ENCODE measurements around the gene CDC42BPB. TPM values are rescaled to one million over a fixed set of nuclear protein-coding genes. Genes with fewer than 3 reads are reported as not detected.
"Not testable (repeated sequence)": the region's sequence is repeated elsewhere in the genome, so short reads cannot be mapped to it uniquely, and the experiment has no call there.

The CDC42BPB gene
- total RNA-seq, 1 experiment from 2014 or later = 56.1 TPM

DNA sequence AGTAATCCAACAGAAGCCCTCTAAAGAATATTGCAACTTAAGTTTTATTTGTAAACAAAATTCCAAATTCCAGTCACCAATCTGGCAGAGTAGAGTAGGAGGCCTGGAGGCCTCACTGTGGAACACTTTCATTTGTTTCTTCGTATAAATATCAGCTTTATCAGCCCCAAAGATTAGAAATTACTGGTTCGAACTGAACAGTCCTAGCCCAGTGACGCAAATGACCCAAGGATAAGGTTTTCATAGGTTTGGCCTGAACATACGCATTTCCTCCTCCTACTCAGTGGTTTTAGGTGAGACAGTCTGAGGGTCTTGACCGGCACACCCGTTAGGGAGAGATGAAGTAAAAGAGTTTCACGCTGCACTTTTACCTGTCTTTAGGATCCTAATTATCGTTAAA, 1.7 kb downstream of the CDC42BPB start:
- no peak for DNase-seq
- Histone ChIP-seq H3K36me3 (replicated peaks; ENCODE audit: control insufficient read depth, insufficient read depth, low read length) (no peaks in the 10 kb centered on the region), H3K27me3 (ENCODE audit: control insufficient read depth, insufficient read depth, low read length) (no peaks in the 10 kb centered on the region), H3K4me3 (ENCODE audit: insufficient read depth, low read depth, low read length) (no peak overlapping the region)

DNA sequence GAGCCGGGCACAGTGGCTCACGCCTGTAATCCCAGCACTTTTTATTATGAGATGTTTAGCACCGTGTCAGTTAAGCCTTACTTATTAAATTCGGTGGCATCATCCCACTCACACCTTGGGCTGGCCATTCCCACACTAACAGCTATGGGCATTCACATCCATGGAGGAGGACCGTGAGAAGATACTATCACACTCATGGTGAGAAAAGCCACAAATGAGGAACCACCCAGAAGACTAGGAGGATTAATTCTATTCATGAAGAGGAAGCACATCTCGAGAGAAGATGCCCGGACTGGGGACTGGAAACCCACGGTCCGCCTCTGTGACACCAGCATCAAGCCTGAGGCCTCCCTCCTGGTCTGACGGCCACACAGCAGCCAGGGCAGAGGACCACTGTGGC, 4.9 kb downstream of the CDC42BPB start:
- H3K27me3 ChIP-seq (ENCODE audit: control insufficient read depth, insufficient read depth, low read length) = no peaks in the 10 kb centered on the region
- H3K4me3 ChIP-seq (ENCODE audit: insufficient read depth, low read depth, low read length) = no peak overlapping the region
- DNase-seq = no peak
- H3K36me3 ChIP-seq (replicated peaks; ENCODE audit: control insufficient read depth, insufficient read depth, low read length) = no peaks in the 10 kb centered on the region

- H3K36me3 ChIP-seq (replicated peaks; ENCODE audit: control insufficient read depth, insufficient read depth, low read length) = no peaks in the 10 kb centered on the region
- no peak overlapping the region for H3K4me3 ChIP-seq (ENCODE audit: insufficient read depth, low read depth, low read length)
- H3K27me3 ChIP-seq (ENCODE audit: control insufficient read depth, insufficient read depth, low read length) = no peaks in the 10 kb centered on the region
- no peak for DNase-seq
These were observed 6.4 kb downstream of the CDC42BPB start for GRCh38 chr14:103050935-103051334.

- not testable (repeated sequence) for DNase-seq; H3K4me3 ChIP-seq (ENCODE audit: insufficient read depth, low read depth, low read length); H3K36me3 ChIP-seq (replicated peaks; ENCODE audit: control insufficient read depth, insufficient read depth, low read length); H3K27me3 ChIP-seq (ENCODE audit: control insufficient read depth, insufficient read depth, low read length)
These were observed 9.9 kb downstream of the CDC42BPB start for GRCh38 chr14:103047453-103047852.

- peak; percentile 38 for DNase-seq
- H3K4me3 ChIP-seq (ENCODE audit: insufficient read depth, low read depth, low read length) = no peak overlapping the region
- H3K27me3 ChIP-seq (ENCODE audit: control insufficient read depth, insufficient read depth, low read length) = no peaks in the 10 kb centered on the region
- no peaks in the 10 kb centered on the region for H3K36me3 ChIP-seq (replicated peaks; ENCODE audit: control insufficient read depth, insufficient read depth, low read length)
These were observed 11.9 kb downstream of the CDC42BPB start for GRCh38 chr14:103045371-103045869.

DNA sequence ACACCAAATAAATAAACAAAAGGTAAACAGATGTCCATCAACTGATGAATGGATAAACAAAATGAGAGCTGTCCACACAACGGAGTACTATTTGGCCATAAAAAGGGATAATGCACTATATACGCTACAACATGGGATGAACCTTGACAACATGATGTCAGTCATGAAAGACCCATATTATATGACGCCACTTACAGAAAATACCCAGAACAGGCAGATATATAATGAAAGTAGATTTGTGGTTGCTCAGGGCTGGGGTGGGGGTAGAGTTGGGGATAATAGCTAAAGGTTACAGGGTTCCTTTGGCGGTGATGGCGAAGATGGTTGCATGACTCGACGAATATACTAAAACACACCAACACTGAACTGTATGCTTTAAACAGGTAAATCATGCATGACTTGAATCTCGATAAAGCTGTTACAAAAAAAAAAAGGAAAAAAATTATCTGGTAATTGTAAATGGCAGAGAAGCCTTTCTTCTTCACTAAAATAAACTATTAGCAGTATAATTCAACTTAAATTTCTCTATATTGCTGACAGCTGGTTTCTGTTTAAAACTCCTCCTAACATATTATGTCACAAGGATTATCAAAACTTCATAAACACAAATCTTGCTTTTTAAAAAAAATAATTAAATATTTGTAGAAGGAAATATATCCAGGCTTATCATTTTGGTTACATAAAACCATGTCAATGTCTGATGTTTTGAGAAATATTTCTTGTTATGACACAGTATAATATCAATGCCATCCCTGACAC, 13.9 kb downstream of the CDC42BPB start:
- no peak overlapping the region for H3K4me3 ChIP-seq (ENCODE audit: insufficient read depth, low read depth, low read length)
- H3K36me3 ChIP-seq (replicated peaks; ENCODE audit: control insufficient read depth, insufficient read depth, low read length) = no peaks in the 10 kb centered on the region
- DNase-seq = no peak
- H3K27me3 ChIP-seq (ENCODE audit: control insufficient read depth, insufficient read depth, low read length) = no peaks in the 10 kb centered on the region

DNA sequence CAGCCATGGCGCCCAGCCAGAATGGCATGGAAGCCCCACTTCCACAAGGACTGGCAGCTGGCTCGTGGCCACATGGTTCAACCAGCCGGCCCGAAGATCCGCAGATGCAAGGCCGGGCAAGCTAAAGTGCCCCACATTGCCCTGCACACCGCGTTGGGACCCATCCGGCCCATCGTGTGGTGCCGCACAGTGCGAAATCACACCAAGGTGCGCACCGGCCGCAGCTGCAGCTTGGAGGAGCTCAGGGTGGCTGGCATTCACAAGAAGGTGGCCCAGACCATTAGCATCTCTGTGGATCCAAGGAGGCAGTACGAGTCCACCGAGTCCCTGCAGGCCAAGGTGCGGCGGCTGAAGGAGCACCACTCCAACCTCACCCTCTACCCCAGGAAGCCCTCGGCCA, 15.9 kb downstream of the CDC42BPB start:
- Histone ChIP-seq H3K4me3 (ENCODE audit: insufficient read depth, low read depth, low read length) (no peak overlapping the region), H3K36me3 (replicated peaks; ENCODE audit: control insufficient read depth, insufficient read depth, low read length) (no peaks in the 10 kb centered on the region), H3K27me3 (ENCODE audit: control insufficient read depth, insufficient read depth, low read length) (no peaks in the 10 kb centered on the region)
- DNase-seq = no peak

GRCh38 chr14:103033681-103034096, 23.7 kb downstream of the CDC42BPB start:
- no peak for DNase-seq
- no peak overlapping the region for H3K4me3 ChIP-seq (ENCODE audit: insufficient read depth, low read depth, low read length)

DNA sequence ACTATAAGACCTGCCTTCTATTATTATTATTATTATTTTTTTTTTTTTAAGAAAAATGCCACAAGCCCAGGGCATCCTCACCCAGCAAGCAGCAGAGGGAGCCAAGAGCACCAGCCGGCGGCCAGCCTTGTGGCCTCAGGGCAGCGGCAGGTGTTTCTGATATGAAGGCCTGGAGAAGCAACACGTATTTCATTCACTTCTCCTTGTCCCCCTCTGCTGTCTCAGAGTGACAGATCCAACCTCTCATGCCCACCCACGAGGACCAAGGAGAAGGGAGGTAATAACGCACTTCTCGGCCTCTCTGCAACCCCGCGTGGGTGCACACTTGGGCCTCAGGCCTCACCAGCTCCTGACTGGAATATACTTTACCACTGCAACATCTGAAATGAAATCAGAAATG, 25.4 kb downstream of the CDC42BPB start:
- H3K4me3 ChIP-seq (ENCODE audit: insufficient read depth, low read depth, low read length) = no peak overlapping the region
- DNase-seq = peak; percentile 75
- no peaks in the 10 kb centered on the region for H3K27me3 ChIP-seq (ENCODE audit: control insufficient read depth, insufficient read depth, low read length)
- H3K36me3 ChIP-seq (replicated peaks; ENCODE audit: control insufficient read depth, insufficient read depth, low read length) = no peaks in the 10 kb centered on the region

More at GRCh38 chr14:103033681-103034096, 23.7 kb downstream of the CDC42BPB start:
- H3K27me3 ChIP-seq (ENCODE audit: control insufficient read depth, insufficient read depth, low read length) = no peaks in the 10 kb centered on the region
- H3K36me3 ChIP-seq (replicated peaks; ENCODE audit: control insufficient read depth, insufficient read depth, low read length) = no peaks in the 10 kb centered on the region

DNA sequence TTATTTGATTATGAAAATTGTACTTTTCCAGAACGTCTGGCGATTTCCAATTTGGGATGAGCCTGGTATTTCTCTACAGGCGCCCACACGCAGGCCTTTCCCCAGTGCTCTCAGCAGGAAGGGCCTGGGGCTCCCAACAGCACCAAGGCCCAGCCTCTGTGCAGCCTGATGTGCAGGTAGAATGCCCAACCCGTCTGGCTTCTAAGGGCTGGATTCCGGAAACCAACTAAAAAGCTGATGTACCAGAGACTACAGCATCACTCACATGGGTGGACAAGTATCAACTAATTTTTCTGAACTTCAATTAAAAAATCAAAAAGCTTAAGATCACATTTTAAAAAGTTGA, 25.8 kb downstream of the CDC42BPB start:
- DNase-seq = no peak
- Histone ChIP-seq H3K27me3 (ENCODE audit: control insufficient read depth, insufficient read depth, low read length) (no peaks in the 10 kb centered on the region), H3K36me3 (replicated peaks; ENCODE audit: control insufficient read depth, insufficient read depth, low read length) (no peaks in the 10 kb centered on the region), H3K4me3 (ENCODE audit: insufficient read depth, low read depth, low read length) (no peak overlapping the region)

- no peak for DNase-seq
- Histone ChIP-seq H3K36me3 (replicated peaks; ENCODE audit: control insufficient read depth, insufficient read depth, low read length) (no peaks in the 10 kb centered on the region), H3K4me3 (ENCODE audit: insufficient read depth, low read depth, low read length) (no peak overlapping the region), H3K27me3 (ENCODE audit: control insufficient read depth, insufficient read depth, low read length) (no peaks in the 10 kb centered on the region)
These were observed 26.4 kb downstream of the CDC42BPB start for GRCh38 chr14:103030741-103031565.

- no peaks in the 10 kb centered on the region for H3K36me3 ChIP-seq (replicated peaks; ENCODE audit: control insufficient read depth, insufficient read depth, low read length)
- H3K4me3 ChIP-seq (ENCODE audit: insufficient read depth, low read depth, low read length) = no peak overlapping the region
- no peak for DNase-seq
- H3K27me3 ChIP-seq (ENCODE audit: control insufficient read depth, insufficient read depth, low read length) = no peaks in the 10 kb centered on the region
These were observed 27.4 kb downstream of the CDC42BPB start for GRCh38 chr14:103029936-103030335.

DNA sequence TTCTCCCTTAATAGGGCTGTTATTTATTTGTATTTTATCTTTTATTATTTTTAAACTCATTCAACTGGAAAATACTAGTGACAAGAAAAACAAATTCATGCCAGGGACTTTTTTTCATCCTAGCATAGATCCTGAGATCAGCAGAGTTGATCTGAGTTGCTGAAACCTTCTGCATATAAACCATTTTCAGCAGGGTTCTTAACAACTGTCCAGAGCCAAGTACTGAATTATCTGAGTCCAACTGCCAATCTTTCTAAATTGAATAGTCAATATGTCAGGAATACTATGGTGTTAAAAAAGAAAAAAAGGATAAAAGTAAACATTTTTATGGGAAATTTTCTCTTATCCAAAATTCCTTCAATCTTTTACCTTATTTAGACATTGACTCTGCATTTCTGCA, 28.6 kb downstream of the CDC42BPB start:
- H3K36me3 ChIP-seq (replicated peaks; ENCODE audit: control insufficient read depth, insufficient read depth, low read length) = no peaks in the 10 kb centered on the region
- DNase-seq = no peak
- H3K27me3 ChIP-seq (ENCODE audit: control insufficient read depth, insufficient read depth, low read length) = no peaks in the 10 kb centered on the region
- H3K4me3 ChIP-seq (ENCODE audit: insufficient read depth, low read depth, low read length) = no peak overlapping the region

DNA sequence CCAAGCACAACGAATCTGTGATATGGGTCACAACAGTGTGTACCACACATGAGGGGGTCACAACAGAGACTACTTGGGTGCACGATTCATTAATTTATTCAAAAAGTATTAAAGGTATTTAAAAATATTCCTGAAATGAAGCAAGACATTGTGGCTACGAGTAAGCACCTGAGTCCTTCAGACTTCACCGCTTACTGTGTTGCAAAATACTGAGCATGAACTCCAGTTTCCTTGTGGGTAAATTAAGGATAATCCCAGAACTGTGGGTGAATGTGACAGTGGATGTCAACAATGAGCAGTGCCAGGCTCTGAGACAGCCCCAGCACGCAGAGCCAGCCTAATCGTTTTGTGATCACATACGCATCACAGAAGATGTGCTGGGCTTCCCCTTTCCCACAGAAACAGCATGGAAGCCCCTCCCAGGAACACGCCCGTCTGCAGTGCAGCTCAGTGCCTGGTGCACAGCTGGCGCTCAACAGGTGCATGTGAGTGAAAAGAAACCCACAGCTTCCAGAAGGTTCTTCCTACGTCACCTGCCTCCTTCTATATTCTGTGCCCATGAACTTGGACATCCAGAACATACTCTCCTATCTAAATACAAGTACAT, 29.1 kb downstream of the CDC42BPB start:
- DNase-seq = peak; percentile 59
- no peaks in the 10 kb centered on the region for H3K27me3 ChIP-seq (ENCODE audit: control insufficient read depth, insufficient read depth, low read length)
- H3K36me3 ChIP-seq (replicated peaks; ENCODE audit: control insufficient read depth, insufficient read depth, low read length) = no peaks in the 10 kb centered on the region
- H3K4me3 ChIP-seq (ENCODE audit: insufficient read depth, low read depth, low read length) = no peak overlapping the region

- no peaks in the 10 kb centered on the region for H3K27me3 ChIP-seq (ENCODE audit: control insufficient read depth, insufficient read depth, low read length)
- no peak for DNase-seq
- H3K4me3 ChIP-seq (ENCODE audit: insufficient read depth, low read depth, low read length) = no peak overlapping the region
- H3K36me3 ChIP-seq (replicated peaks; ENCODE audit: control insufficient read depth, insufficient read depth, low read length) = no peaks in the 10 kb centered on the region
These were observed 29.9 kb downstream of the CDC42BPB start for GRCh38 chr14:103027451-103027850.
